GM23338 (cell line): Measurements from ENCODE around the gene KMT2E. TPM values are rescaled to one million over a fixed set of nuclear protein-coding genes. Genes with fewer than 3 reads are reported as not detected.

Source experiments
- ATAC-seq: fragments of 200-7000 bp; cut with Tn5 transposase; 3 replicates; pipeline ENCODE4 v1.9.1; 2020
- DNase-seq: peaks from one replicate; pipeline ENCODE4 v3.0.0-alpha.2; 2015; ENCODE audit warnings: low spot score
- H2AFZ ChIP-seq: fragments of 200-600 bp; sonication (generic); 2 replicates; pipeline ENCODE4 v1.8.0; 2016; ENCODE audit warnings: antibody characterized with exemption, mild to moderate bottlenecking, moderate library complexity
- H3F3A ChIP-seq: fragments of 200-600 bp; sonication (generic); replicated peaks from 2 replicates; pipeline ENCODE4 v1.8.0; 2017; ENCODE audit warnings: antibody characterized with exemption, mixed run types, low read depth
- H3K27ac ChIP-seq: fragments of 200-600 bp; sonication (generic); 2 replicates; pipeline ENCODE4 v1.6.1; 2016; ENCODE audit warnings: low read depth
- H3K27me3 ChIP-seq: fragments of 200-600 bp; sonication (generic); 2 replicates; pipeline ENCODE4 v1.8.0; 2016; ENCODE audit warnings: mild to moderate bottlenecking, mixed run types, moderate library complexity; ENCODE audit not compliant: insufficient read depth
- H3K36me3 ChIP-seq: fragments of 200-600 bp; sonication (generic); 2 replicates; pipeline ENCODE4 v1.8.0; 2016; ENCODE audit warnings: mild to moderate bottlenecking; ENCODE audit not compliant: insufficient read depth
- H3K4me1 ChIP-seq: fragments of 200-600 bp; sonication (generic); 2 replicates; pipeline ENCODE4 v1.8.0; 2016; ENCODE audit warnings: mild to moderate bottlenecking, moderate library complexity; ENCODE audit not compliant: insufficient read depth
- H3K4me2 ChIP-seq: fragments of 200-600 bp; sonication (generic); 2 replicates; pipeline ENCODE4 v1.7.1; 2017; ENCODE audit warnings: mixed run types
- H3K4me3 ChIP-seq: fragments of 200-600 bp; sonication (generic); 2 replicates; pipeline ENCODE4 v1.6.1; 2016; ENCODE audit warnings: mixed run types
- H3K79me2 ChIP-seq: fragments of 200-600 bp; sonication (generic); replicated peaks from 2 replicates; pipeline ENCODE4 v1.8.0; 2017; ENCODE audit warnings: mild to moderate bottlenecking; ENCODE audit not compliant: insufficient read depth
- H3K9me2 ChIP-seq: fragments of 200-600 bp; sonication (generic); 2 replicates; pipeline ENCODE4 v1.8.0; 2017; ENCODE audit not compliant: insufficient read depth
- H4K20me1 ChIP-seq: fragments of 200-600 bp; sonication (generic); replicated peaks from 2 replicates; pipeline ENCODE4 v1.8.0; 2017; ENCODE audit warnings: mild to moderate bottlenecking; ENCODE audit not compliant: insufficient read depth
- H3K27ac Mint-ChIP-seq: 2 replicates; pipeline ENCODE4 v1.8.0; 2020; ENCODE audit warnings: inconsistent platforms, mild to moderate bottlenecking, moderate library complexity, mixed read lengths
- H3K27me3 Mint-ChIP-seq: 3 replicates; pipeline ENCODE4 v1.8.0; 2022; ENCODE audit warnings: low read depth, mild to moderate bottlenecking, moderate library complexity, mixed read lengths, inconsistent platforms; ENCODE audit not compliant: insufficient read depth, poor library complexity
- H3K36me3 Mint-ChIP-seq: 3 replicates; pipeline ENCODE4 v1.8.0; 2021; ENCODE audit warnings: low read depth, mild to moderate bottlenecking, inconsistent platforms, moderate library complexity, mixed read lengths
- H3K4me1 Mint-ChIP-seq: 3 replicates; pipeline ENCODE4 v1.8.0; 2020; ENCODE audit warnings: mild to moderate bottlenecking, inconsistent platforms, mixed read lengths
- H3K4me3 Mint-ChIP-seq: 3 replicates; pipeline ENCODE4 v1.8.0; 2021; ENCODE audit warnings: moderate library complexity, mild to moderate bottlenecking, inconsistent platforms, mixed read lengths
- H3K9me3 Mint-ChIP-seq: 3 replicates; pipeline ENCODE4 v1.8.0; 2020; ENCODE audit warnings: moderate library complexity, mild to moderate bottlenecking, inconsistent platforms, mixed read lengths
- CREB1 ChIP-seq: fragments of 250-450 bp; sonication (Bioruptor Pico); IDR thresholded peaks from 2 replicates; pipeline ENCODE4 v1.5.0; 2020; ENCODE audit warnings: low read depth, mild to moderate bottlenecking, moderate library complexity
- CTCF ChIP-seq, 2 experiments: fragments of 200-600 bp in 1 of 2; sonication (generic) in 1 of 2; conservative IDR thresholded peaks; 2 replicates each; pipeline versions ENCODE4 v1.5.1 to v1.6.1; 2016 to 2017; ENCODE audit warnings: antibody characterized with exemption in 2 of 2, low read depth in 2 of 2, mild to moderate bottlenecking in 2 of 2, moderate library complexity in 1 of 2
- EZH2 ChIP-seq: fragments of 200-600 bp; sonication (generic); IDR thresholded peaks from one replicate; pipeline ENCODE4 v1.8.0; 2017; ENCODE audit warnings: antibody characterized with exemption, mild to moderate bottlenecking, low read depth; ENCODE audit not compliant: unreplicated experiment
- EZH2phosphoT487 ChIP-seq: fragments of 200-600 bp; sonication (generic); IDR thresholded peaks from one replicate; pipeline ENCODE4 v1.8.1; 2018; ENCODE audit warnings: antibody characterized with exemption; ENCODE audit not compliant: unreplicated experiment
- JUNB ChIP-seq: IDR thresholded peaks from one replicate; pipeline ENCODE4 v1.6.1; 2016; ENCODE audit warnings: antibody characterized with exemption; ENCODE audit not compliant: unreplicated experiment
- NANOG ChIP-seq: IDR thresholded peaks from 2 replicates; pipeline ENCODE4 v1.6.1; 2016; ENCODE audit warnings: antibody characterized with exemption, borderline replicate concordance
- POLR2AphosphoS5 ChIP-seq: IDR thresholded peaks from 2 replicates; pipeline ENCODE4 v1.6.1; 2016; ENCODE audit warnings: antibody characterized with exemption, low read depth
- STAT1 ChIP-seq: IDR thresholded peaks from one replicate; pipeline ENCODE4 v1.6.1; 2016; ENCODE audit warnings: antibody characterized with exemption; ENCODE audit not compliant: unreplicated experiment
- ZNF114 ChIP-seq: fragments of 250-450 bp; sonication (Bioruptor Pico); IDR thresholded peaks from 2 replicates; pipeline ENCODE4 v1.5.0; 2020; ENCODE audit warnings: mild to moderate bottlenecking, moderate library complexity
- ZNF331 ChIP-seq: fragments of 250-450 bp; sonication (Bioruptor Pico); IDR thresholded peaks from 2 replicates; pipeline ENCODE4 v1.5.0; 2020; ENCODE audit warnings: low read depth, mild to moderate bottlenecking, moderate library complexity
- ZNF462 ChIP-seq: fragments of 250-450 bp; sonication (Bioruptor Pico); IDR thresholded peaks from 2 replicates; pipeline ENCODE4 v1.5.0; 2020; ENCODE audit warnings: mild to moderate bottlenecking, moderate library complexity
- polyA plus RNA-seq: library from polyadenylated mRNA; unstranded; fragments of >200 nt; fragmentation: Nextera tagmentation; extraction: Ambion mirVana; gene quantifications from 2 replicates; pipeline ENCODE4 v1.2.1, GENCODE V29; 2016
- total RNA-seq: library from RNA; depleted of rRNA; stranded (reverse); fragments of >200 nt; shearing (Covaris generic); gene quantifications from 2 replicates; pipeline ENCODE4 v1.2.3, GENCODE V29; 2014
- TF ChIP-seq, protein P1 (sequence below): IDR thresholded peaks from 2 replicates; pipeline ENCODE4 v1.6.1; 2016; ENCODE audit warnings: antibody characterized with exemption
- TF ChIP-seq, protein P2 (sequence below): IDR thresholded peaks from one replicate; pipeline ENCODE4 v1.6.1; 2018; ENCODE audit warnings: antibody characterized with exemption; ENCODE audit not compliant: unreplicated experiment

KMT2E gene
- total and polyA plus RNA-seq, 2 experiments from 2014 or later, result 50.2 to 70.9 TPM

GRCh38 chr7:105020926-105021325 is 6.9 kb downstream of the KMT2E start:
- Mint-ChIP-seq H3K27me3 (no peaks in the 10 kb centered on the region), H3K27ac (no peak overlapping the region), H3K9me3 (no peaks in the 10 kb centered on the region), H3K4me3 (no peak overlapping the region; the same call in 2 of the 3 replicates), H3K36me3 (no peaks in the 10 kb centered on the region), H3K4me1 (peaks cover 58% of the 10 kb centered on the region)
- no peak for TF ChIP-seq JUNB
- TF ChIP-seq EZH2phosphoT487, result no peak
- TF ChIP-seq CREB1 (CRISPR knock-in tag), result no peak
- TF ChIP-seq ZNF331, result no peak
- no peak for TF ChIP-seq ZNF462 (CRISPR knock-in tag)
- no peak for TF ChIP-seq CTCF (conservative IDR thresholded peaks at IDR 0.05; ENCODE audit: low read depth in 2 of 2)
- no peak for TF ChIP-seq EZH2
- no peak for TF ChIP-seq ZNF114
- TF ChIP-seq POLR2AphosphoS5, result no peak
- TF ChIP-seq, protein P1, sequence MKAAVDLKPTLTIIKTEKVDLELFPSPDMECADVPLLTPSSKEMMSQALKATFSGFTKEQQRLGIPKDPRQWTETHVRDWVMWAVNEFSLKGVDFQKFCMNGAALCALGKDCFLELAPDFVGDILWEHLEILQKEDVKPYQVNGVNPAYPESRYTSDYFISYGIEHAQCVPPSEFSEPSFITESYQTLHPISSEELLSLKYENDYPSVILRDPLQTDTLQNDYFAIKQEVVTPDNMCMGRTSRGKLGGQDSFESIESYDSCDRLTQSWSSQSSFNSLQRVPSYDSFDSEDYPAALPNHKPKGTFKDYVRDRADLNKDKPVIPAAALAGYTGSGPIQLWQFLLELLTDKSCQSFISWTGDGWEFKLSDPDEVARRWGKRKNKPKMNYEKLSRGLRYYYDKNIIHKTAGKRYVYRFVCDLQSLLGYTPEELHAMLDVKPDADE, result no peak
- no peak for TF ChIP-seq NANOG
- TF ChIP-seq STAT1, result no peak
- TF ChIP-seq, protein P2, sequence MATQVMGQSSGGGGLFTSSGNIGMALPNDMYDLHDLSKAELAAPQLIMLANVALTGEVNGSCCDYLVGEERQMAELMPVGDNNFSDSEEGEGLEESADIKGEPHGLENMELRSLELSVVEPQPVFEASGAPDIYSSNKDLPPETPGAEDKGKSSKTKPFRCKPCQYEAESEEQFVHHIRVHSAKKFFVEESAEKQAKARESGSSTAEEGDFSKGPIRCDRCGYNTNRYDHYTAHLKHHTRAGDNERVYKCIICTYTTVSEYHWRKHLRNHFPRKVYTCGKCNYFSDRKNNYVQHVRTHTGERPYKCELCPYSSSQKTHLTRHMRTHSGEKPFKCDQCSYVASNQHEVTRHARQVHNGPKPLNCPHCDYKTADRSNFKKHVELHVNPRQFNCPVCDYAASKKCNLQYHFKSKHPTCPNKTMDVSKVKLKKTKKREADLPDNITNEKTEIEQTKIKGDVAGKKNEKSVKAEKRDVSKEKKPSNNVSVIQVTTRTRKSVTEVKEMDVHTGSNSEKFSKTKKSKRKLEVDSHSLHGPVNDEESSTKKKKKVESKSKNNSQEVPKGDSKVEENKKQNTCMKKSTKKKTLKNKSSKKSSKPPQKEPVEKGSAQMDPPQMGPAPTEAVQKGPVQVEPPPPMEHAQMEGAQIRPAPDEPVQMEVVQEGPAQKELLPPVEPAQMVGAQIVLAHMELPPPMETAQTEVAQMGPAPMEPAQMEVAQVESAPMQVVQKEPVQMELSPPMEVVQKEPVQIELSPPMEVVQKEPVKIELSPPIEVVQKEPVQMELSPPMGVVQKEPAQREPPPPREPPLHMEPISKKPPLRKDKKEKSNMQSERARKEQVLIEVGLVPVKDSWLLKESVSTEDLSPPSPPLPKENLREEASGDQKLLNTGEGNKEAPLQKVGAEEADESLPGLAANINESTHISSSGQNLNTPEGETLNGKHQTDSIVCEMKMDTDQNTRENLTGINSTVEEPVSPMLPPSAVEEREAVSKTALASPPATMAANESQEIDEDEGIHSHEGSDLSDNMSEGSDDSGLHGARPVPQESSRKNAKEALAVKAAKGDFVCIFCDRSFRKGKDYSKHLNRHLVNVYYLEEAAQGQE, result no peak
- Histone ChIP-seq H3K36me3 (no peaks in the 10 kb centered on the region), H3K4me2 (no peak overlapping the region), H3K4me1 (peaks cover 58% of the 10 kb centered on the region), H3K9me2 (no peaks in the 10 kb centered on the region), H3K27ac (no peak overlapping the region), H3K79me2 (peaks cover 100% of the 10 kb centered on the region), H3K4me3 (no peak overlapping the region), H4K20me1 (peaks cover 41% of the 10 kb centered on the region), H3K27me3 (no peaks in the 10 kb centered on the region), H2AFZ (no peak overlapping the region), H3F3A (no peaks in the 10 kb centered on the region)
- DNase-seq, result no peak
- no peak for ATAC-seq
